NCI-H69 (cell line): ENCODE measurements around the gene SSRP1.
"Not testable (repeated sequence)": the region's sequence is repeated elsewhere in the genome, so short reads cannot be mapped to it uniquely, and the experiment has no call there.

ENCODE experiments used
- DNase-seq: peaks from one replicate; lab custom pipeline; 2025; lab: John Stamatoyannopoulos, UW

SSRP1 gene, protein sequence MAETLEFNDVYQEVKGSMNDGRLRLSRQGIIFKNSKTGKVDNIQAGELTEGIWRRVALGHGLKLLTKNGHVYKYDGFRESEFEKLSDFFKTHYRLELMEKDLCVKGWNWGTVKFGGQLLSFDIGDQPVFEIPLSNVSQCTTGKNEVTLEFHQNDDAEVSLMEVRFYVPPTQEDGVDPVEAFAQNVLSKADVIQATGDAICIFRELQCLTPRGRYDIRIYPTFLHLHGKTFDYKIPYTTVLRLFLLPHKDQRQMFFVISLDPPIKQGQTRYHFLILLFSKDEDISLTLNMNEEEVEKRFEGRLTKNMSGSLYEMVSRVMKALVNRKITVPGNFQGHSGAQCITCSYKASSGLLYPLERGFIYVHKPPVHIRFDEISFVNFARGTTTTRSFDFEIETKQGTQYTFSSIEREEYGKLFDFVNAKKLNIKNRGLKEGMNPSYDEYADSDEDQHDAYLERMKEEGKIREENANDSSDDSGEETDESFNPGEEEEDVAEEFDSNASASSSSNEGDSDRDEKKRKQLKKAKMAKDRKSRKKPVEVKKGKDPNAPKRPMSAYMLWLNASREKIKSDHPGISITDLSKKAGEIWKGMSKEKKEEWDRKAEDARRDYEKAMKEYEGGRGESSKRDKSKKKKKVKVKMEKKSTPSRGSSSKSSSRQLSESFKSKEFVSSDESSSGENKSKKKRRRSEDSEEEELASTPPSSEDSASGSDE

DNA sequence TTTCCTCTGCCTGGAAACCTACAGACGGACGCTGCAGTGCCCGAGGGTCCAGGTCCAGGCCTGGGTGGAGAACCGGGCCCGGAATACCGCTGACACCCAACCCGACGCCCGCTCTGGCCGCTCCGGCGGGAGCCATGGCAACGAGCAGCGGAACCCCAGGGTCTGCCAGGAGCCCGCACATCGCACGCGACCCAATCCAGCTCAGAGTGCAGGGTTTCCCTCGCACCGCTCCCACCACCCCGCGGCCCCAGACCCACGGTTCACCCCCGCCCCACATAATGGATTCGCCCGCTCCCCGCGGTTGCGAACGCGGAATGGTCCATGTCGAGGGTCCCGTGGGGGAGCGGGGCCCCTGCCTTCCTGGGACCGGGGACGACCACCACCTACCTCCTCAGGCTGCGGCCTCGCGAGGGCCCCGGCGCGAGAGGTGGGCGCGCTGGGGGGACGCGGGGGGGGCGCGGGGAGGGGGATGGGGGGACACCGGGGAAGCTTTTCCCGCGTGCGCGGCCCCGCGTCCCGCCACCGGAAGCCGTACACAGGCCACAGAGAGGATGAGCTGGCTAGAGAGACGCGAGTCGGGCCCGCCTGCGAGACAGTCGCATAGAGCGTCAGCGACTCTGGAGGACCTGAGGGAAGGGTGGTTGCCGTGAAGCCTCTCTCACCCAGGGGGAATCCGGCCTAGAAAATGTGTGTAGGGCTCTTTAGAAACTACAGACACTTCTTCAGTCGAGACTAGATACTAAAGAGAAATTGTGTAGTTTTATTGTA is at the start of gene SSRP1:
SSRP1 (minus strand) TSS at position 550 of the 768 bp plus-strand sequence. CDS start 771 bp downstream, outside the sequence.
- DNase-seq = peak; percentile 97

DNA sequence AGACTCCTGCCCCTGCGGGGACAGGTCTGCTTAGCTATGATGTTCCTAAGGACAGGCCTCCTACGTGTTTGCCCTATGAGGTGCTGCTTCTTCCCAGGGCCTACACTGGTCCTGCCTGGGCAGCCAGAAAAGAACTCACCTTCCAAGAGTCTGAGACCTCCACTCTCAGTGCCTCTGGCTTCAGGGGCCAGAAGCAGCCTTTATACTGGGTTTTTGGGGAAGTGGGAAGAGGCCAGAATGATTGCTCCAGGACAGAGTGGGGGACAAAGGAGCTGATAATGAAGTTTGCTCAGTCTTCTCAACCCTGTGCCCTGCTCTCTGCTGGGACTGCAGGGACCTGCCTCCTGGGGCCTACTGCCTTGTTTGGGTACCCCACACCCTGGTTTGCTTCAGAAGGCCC is 45.3 kb upstream of the SSRP1 start, which contains the start of gene PRG3:
PRG3 (minus strand) TSS at position 176 of the 400 bp plus-strand sequence. CDS start 442 bp downstream, outside the sequence.
- DNase-seq = no peak

DNA sequence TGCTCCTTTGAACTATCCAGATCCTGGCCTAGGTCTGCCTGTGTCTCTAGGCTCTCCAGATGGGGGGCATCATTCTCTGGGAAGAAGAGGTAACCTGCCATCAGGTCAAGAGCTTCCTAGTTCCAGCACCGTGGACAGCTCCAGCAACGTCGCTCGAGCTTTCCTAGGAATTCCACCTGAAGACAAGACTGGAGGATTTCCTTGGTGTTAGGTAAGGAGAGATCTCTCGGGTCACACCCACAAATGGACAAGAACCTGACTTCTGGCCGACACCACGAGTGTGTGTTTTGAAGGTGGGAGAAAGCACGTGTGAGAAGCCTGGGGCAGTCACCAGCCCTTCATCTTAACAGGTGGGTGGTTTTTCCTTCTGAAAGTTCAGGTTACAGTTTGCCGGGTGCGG is 44.0 kb upstream of the SSRP1 start:
- no peak for DNase-seq

DNA sequence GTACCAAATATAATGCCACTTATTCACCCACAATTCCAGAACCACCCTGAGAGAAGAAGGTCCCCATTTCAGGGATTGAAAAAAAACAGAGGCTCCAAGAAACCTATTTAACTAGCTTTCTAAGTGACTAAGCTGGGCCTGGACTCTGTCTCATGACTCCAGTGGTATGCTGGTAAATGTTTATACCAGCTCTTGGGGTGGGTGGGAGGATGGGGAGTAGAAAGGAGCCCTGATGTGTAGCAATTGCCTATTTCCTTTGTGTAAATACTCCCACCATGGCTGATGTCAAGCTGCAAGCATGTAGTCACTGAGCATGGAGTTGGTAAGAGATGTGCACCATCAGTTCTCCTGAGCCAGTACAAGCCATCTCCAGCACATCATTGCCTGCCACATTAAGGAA is 42.5 kb upstream of the SSRP1 start:
- DNase-seq = no peak

DNA sequence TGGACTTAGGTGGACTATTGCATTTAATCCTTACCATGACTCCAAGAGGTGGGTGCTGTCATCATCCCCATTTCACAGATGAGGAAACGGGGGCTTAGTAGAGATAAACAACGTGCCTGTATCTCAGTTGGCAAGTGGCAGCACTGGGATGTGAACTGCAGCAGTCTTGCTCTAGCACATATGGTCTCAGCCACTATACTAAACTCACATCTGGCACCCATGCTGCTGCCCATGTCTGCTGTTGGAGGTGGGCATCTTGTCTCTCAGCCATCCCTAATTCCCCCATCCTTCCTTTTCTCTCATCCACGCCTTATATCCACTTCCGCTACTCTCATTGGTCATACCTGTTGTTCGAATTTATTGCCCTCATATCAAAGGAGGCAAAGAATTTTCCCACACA is 41.4 kb upstream of the SSRP1 start:
- DNase-seq = peak; percentile 30

DNA sequence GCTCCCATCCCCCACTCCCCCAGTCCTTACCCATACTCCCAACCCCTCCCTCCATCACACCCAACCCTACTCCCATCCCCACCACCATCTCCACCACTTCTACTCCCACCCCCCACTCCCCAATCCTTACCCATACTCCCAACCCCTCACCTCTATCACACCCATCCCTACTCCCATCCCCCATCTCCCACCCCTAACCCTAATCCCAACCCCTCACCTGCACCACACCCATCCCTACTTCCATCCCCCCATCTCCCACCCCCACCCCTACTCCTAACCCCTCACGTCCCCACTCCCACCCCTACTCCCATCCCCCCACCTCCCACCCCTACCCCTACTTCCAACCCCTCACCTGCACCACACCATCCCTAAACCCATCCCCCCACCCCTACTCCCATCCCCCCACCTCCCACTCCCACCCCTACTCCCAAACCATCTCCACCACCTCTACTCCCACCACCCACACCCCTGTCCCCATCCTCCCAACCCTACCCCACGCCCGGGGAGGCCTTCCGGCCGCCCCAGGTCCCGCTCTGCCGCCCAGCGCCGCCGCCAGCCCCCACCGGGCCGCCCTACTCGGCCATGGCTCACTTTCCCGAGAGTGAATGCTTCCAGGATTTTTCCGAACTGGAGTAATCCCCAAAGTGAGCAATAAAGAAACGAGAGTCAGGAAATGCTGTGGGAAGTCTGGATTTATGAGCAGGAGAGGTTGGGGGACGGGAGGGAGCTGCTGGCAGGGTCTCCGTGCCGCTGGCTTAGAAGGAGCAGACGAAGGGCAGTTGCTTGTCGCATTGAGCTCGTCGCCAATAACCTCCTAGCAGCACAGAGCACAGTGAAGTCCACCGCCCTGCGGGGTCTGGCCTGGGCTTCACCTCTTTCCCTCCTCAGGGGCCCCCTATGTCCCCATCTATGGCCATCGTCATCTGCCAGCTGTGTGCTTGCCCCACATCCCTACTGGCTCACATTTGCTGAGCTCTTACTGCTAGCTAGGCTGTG is 40.7 kb upstream of the SSRP1 start:
- no peak for DNase-seq

DNA sequence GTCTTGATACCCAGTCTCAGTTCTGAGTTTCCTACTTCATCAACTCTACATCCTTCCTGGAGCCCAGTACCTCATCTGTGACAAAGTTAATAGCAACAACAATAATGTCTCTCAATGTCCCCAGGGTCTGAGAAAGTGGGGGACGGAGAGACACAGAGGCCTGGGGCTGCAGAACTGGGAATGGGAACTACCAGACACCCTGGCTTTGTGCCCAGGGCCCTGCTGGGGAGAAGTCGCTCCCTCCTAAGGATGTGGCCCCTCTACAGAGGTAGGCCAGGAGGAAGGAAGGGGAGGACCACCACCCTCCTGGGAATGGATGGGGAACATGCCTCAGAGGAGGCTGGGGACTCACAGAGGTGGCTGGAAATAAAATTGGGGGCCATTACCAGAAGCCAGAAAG is 39.8 kb upstream of the SSRP1 start:
- no peak for DNase-seq

DNA sequence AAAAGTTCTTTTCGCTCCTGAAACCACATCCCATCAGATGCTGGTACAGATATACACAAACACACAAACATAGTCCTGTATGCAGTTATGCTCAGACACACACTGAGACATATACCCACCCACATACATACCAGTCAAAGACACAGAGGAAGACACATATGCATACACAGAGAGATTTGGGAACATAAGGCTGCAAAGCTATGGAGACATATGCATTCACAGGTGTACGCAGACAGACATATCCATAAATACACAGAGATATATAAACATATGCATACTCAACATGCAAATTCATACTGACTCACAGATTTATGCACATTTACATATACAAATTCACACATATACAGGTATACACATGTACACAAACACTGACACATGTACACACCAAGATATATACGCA is 39.3 kb upstream of the SSRP1 start:
- DNase-seq = no peak

DNA sequence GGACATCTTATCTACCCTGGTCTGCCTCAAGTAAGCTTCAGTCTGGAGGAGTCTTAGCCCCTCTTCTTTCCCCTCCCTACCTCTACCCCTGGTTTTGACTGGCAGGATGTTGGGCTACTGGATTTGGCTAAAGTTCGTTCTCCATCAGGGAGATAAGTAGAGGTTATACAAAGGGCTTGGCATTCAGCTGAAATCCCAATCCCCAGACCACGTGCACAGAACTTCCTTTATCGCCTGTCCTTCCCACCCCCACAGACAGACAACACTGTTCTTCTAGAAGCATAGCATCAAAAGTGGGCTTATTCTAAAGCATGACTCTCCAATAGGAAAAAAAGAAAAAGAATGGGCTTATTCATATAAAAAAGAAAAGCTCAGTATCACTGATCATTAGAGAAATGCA is 37.5 kb upstream of the SSRP1 start:
- DNase-seq = no peak

DNA sequence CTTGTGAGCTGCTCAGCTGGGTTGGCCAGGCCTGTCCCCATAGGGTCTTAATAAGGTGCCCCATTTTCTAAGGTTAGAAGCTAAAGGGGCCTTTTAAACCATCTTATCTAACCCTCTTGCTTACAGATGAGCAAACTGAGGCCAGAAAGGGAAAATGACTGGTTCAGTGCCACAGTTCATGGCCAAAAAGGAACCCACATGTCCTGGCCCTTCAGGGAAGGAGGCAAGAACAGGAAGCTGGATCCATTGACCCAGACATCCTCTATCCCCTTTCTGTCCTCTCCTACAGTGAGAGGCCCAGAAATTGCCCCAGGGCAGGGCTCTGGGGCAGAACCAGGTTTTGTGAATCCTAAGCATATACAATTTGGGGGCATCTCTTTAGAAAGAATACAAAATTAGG is 35.2 kb upstream of the SSRP1 start:
- DNase-seq = no peak

DNA sequence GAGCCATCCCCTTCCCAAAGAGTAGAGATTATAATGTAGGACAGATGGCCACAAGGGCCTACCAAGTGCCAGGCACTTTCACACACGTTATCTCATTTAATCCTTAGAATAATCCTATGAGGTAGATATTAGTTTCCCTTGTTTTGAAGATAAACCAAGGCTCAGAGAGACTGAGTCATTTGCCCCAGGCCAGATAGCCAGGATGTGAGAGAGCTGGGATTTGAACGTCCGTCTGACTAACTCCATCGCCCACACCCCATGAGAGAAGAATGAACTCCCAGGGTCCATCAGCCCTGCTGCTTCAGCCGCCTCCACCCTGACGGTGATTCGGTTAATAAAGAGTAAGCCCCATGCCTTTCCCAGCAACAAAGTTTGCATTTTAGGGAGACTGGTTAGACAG is 34.6 kb upstream of the SSRP1 start:
- DNase-seq = no peak

DNA sequence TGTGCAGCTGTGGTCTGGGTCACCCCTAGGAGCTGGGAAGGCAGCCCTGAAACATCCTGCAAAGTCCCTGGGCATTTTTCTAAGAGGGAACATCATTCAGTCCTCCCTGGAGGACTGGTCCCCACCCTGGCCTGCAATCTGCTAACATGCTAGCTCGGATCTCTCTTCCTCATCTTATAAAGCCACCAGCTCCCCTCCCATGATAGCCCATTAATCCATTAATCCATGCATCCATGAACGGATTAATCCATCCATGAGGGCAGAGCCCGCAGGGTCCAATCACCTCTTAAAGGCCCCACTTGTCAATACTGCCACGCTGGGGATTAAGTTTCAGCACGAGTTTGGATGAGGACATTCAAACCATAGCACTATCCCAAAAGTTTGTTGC is 33.1 kb upstream of the SSRP1 start:
- DNase-seq = no peak

DNA sequence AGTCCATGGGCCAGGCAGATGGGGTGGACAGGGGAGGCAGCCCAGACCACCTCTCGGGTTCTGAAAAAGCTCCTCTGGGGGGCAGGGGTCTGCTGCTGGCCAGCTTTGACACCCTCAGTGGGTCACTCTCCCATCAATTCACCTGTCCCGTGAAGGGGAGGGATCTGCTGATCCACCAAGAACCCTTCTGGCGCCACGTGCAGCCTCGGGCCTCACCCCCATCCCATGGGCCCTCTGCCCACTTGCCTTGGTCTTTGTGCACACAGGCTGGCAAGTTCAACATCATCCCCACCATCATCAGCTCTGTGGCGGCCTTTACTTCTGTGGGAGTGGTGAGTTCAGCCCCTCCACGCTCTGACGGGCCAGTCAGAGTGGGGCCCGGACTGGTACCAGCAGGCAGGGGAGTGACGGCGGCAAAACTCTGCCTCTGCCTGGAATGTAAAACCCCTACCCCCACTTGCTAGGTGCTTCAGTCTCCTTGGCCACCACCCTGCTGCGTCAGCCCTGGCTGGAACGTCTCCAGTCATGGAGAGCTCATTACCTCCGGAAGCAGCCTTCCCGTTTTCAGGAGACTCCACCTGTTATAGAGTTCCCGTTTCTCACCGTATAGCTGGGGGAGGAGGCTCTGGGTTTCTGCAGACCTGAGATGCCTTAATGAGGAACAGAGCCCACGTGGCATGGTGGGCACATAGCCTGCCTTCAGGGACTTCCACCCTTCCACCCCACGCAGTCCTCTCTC is 32.6 kb upstream of the SSRP1 start:
- peak; percentile 66 for DNase-seq

DNA sequence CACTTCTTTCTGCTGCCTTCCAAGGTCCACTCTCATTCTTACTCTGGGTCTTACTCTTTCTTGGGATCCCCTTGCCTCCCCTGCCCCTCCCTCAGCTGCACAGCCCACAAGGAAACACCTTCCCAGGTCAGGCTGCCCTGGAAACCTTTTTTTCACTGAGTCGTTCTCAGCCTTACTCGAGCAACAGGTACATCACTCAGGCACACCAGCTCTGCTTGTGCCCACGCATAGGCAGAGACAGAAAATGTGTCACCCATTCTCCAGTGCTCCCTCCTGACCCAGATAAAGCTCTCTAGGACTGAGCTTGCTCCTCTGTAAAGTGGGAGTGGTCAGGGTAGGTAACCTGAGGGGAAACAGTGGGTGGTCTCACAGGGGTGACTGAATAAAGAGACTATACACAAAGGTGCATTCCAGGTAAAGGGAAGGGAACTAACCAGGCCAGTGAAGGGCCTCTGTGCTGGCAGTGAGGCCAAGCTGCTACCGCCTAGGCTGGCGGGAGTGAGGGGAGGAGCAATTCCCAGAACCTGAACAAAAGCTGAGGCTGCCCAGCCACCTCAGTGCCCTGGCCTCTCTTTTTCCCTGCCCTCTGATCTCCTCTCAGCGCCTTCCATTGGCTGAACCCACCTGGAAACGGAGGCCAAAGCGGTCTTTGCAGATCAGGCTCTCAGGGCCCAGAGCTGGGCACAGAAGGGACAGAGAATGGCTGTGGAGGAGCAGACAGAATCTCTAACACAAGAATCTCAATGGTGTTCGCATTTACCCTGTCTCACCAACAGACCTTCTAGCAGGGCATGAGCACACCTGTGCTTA is 29.4 kb upstream of the SSRP1 start:
- peak; percentile 18 for DNase-seq

DNA sequence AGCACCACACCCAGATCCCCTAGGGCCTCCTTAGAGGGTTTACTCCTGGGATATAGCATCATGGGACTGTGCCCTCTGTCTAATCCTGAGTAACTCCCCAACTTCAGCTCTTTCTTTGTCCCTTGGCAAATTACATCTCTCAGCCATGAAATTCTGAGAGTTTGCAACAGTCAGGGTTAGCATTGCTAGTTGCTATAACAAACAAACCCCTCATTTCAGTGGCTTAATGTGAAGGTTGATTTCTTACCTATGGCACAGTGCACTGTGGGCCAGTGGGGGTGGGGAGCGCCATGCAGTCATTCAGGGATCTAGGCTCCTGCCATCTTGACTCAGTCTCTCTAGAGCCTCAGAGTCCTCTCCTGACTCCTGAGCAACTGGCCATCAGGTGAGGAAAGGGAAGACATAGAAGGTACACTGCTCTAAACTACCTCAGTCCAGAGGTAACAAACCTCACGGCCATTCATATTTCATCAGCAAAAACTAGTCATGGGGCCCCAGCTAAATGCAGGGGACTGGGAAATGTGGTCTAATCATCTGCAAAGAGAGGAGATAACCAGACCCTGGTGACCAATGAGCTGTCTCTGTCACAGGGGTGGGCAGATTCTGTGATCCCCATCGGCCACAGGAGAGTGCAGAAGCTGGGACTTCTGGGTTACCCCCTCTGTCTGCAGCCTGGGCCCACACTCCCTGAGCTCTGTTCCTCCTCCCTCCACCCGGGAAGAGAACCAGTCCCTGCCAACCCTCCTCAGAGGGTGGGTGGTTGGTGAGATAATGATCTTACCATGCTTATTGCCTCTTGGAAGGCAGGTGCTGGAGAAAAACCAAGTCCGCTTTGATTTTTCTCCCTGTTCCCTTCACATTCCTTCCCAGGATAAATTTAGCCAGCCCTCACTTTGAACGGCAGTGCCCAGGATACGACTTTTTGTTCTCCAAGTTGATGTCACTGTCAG is 27.7 kb upstream of the SSRP1 start:
- no peak for DNase-seq

DNA sequence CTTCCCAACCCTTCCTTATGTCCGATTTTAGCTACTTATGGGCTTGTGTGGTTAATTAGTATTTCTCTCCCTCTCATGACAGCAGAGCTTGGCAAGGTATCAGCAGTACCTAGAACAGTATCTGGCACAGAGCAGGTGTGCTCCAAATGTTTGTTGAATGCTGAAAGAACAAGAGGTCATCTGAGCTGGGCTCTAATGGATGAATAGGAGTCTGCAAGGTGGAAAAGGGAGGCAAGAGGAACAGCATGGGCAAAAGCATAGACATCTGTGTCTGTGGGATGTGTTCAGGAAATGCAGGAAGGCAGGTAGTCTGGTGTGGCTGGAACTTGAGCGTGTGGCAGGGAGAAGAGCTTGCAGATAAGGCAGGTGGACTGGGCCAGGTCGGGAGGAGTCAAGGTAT is 26.2 kb upstream of the SSRP1 start:
- DNase-seq = no peak

DNA sequence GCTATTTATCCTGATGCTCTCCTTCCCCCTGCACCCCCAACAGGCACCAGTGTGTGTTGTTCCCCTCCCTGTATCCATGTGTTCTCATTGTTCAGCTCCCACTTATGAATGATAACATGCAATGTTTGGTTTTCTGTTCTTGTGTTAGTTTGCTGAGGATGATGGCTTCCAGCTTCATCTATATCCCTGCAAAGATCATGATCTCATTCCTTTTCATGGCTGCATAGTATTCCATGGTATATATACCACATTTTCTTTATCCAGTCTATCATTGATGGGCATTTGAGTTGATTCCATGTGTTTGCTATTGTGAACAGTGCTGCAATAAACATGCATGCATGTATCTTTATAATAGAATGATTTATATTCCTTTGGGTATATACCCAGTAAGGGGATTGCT is 25.7 kb upstream of the SSRP1 start:
- DNase-seq = not testable (repeated sequence)

DNA sequence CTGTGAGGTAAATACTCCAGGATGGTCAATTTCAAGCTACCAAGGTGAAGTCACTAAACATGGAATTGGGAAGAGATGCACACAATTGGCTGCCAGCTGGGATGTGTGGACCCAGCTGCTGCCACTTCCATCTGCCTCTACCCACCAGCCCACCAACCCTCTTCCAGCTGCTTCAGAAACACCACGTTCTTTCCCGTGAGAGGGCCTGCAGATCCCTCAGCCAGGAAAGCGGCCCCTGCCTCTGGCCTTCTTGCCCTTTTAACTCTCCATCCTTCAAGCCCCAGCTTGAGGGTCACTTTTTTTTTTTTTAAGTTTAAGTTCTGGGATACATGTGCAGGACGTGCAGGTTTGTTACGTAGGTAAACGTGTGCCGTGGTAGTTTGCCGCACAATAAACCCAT is 25.3 kb upstream of the SSRP1 start:
- DNase-seq = peak; percentile 10
